NCI-H524 treated with DMSO at 0.1 percent for 48 hours (cell line): Measurements from ENCODE around the gene NEB.

Source experiments
- DNase-seq: peaks from one replicate; lab custom pipeline; 2025; lab: John Stamatoyannopoulos, UW

NEB gene

GRCh38 chr2:151481744-151482143, 252.5 kb downstream of the NEB start:
- DNase-seq: no peak

DNA sequence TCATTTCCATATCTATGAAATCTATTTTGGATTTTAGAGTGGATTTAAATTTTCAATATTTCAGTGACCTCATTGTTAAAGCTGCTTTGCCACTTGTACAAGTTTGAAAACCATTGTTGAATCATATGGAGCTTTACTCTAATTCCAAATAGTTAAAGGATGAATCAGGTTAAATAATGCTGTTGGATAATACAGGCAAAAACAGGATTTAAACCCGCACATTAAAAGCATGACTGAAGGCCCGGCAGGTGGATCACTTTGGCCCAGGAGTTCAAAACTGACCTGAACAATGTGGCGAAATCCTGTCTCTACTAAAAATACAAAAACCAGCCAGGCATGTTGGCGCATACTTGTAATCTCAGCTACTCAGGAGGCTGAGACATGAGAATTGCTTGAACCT, 256.3 kb downstream of the NEB start:
- no peak for DNase-seq

- DNase-seq: no peak
These were observed 258.0 kb downstream of the NEB start for GRCh38 chr2:151476287-151476686.

GRCh38 chr2:151475071-151475470, 259.2 kb downstream of the NEB start:
- no peak for DNase-seq

- DNase-seq: no peak
These were observed 261.3 kb downstream of the NEB start for GRCh38 chr2:151472966-151473365.

DNA sequence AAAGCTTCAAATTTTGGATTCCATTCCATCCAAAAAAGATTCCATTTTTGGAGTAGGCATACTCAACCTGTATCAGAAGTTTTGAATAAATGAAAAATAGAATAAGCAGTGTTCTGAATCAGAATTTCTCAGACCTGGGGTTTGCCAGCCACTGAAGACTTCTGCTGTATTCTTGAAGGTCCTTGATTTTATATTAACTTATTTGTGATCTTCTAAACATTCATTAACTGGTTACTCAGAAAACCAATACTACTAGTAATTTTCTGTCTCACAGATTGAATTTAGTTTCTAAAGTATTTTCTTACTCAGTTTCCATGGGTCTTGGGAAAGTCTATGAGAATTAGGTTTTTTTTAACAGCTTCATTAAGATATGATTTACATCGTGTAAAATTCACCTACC, 263.7 kb downstream of the NEB start:
- no peak for DNase-seq

GRCh38 chr2:151465771-151466170, 268.5 kb downstream of the NEB start:
- no peak for DNase-seq

GRCh38 chr2:151459358-151459757, 274.9 kb downstream of the NEB start:
- no peak for DNase-seq

DNA sequence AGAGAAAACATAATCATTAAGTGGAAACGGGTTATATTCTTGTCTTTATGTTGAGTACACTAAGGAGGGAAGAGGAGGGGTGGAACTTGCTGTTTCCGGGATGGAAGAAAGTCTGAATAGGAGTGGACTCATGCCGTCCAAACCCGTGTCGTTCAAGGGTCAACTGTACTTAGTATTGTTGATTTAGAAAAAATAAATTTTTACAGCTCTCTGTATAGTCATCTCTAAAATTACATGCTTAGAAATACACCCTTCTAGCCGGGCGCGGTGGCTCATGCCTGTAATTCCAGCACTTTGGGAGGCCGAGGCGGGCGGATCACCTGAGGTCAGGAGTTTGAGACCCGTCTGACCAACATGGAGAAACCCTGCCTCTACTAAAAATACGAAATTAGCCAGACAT, 295.1 kb downstream of the NEB start:
- DNase-seq: no peak

GRCh38 chr2:151438506-151438905, 295.8 kb downstream of the NEB start:
- DNase-seq: no peak

- no peak for DNase-seq
These were observed 296.6 kb downstream of the NEB start for GRCh38 chr2:151437630-151438029.
